DMS 273 (cell line): ENCODE data around the gene CWC27.

ENCODE experiments used
- DNase-seq: peaks from one replicate; lab custom pipeline; 2025; ENCODE audit not compliant: unreplicated experiment; lab: John Stamatoyannopoulos, UW

Gene CWC27

DNA sequence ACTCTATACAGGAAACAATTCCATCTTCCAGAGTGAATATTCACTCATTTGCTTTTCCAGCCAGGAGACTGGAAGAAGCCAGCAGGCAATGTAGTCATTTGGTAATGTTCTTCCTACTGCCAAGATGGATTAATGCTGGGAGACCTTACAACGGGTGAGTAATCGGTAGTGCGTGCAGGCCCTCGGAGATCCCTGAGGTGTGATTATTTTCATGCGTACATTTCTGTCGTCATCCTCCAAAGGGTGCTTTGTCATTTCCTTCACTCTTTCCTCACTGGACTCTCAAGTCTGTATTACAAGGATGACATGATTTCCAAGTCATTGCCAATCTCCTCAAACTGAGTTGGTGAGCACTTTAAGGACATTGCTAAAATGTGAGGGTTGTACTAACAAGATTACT, 263.5 kb downstream of the CWC27 start:
- DNase-seq, result no peak

DNA sequence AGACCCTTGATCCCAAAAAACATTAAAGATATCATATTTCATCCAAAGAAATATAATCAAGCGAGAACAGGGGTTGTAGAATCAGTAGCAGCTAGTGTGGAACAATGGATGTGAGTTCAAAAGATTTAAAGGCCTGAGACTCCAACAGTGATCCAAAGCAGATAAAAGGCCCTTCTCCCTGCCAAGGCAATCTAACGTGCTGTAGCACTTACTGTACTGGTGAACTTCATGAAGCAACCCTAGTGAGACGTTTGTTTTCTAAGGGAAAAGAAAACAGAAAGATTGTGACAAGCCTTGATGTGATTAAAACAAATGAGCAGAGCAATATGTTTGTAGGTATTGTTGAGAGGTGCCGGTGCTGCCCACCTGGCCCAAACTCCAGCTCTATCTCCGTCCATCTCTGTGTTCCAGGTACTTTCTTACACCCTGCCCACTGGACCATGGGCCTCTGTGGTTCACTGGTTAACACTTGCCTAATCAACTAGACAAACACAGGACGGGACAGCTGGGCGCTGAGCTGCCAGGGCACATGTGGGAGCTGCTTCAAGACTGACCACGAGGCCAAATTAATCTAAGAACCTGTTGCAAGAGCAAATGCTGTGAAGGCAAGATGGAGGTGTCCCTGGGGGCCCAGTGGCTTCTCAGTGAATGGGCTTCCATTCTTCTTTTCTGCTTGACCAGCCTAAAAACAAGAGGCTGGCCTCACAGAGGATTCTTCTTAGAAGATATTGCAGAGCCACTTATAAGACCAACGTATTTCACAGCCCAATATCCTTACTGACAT, 265.5 kb downstream of the CWC27 start:
- DNase-seq, result no peak

DNA sequence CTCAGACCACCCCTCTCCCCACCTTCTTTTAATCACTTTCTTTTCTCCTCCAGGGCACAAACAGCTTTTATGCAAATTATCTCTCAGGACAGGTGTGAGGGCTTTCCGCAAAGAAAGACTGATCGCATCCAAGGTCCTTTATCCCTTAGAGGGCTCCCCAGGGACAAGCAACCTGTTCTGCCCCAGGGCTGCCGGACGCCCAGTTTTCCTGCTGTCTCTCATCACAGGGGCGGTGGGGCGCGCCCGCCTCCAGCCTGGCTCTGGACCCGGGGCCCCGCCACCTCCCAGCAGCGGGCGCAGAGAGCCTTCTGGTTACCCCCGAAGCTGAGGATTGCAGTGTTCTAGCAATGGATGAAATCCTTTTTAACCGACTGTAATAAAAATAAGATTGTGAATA, 266.1 kb downstream of the CWC27 start:
- DNase-seq, result peak; percentile 35

DNA sequence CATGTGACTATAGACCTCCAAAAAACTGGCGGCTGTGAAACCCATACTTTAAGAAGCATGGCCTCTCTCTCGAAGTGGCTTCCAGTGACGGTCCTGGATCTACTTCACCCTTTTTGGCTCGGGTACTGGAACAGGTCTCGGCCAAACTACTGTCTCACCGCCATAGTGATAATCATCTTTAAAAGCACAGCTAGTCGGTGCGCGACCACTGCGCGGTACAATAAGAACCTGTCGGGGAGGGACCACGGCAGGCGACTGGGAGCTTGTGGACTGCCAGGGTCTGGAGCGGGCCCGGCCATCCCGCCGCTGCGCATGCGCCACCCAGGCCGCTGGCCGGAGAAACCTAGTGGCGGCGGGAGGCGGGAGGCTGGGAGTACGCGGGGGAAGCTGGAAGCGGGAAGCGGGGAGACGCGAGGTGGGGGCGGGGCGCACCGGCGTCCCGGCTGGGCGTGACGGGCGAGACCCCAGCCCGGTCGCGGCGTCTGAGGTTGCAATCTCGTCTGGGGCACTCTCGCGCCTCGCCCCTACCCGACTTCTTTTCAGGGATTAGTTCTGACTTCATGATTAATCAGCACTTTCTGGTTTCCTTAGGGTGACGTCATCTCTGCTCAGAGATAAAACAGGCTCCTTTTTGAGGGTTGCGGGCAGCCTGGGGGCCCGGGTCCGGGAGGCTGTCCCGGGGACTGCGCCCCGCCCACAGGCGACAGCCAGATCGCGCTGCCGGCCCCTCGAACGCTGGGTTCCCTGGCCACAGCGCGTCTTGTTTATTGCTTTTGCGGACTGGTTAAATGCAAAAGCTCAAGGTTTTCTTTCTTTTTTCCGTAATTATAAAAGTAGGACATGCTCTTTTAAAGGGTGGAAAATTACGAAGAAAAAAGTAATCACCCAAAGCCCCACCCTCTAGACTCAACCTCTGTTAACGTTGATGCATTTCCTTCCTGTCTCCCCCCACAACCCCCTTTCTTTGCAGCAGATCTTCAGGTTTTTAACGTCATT, 266.8 kb downstream of the CWC27 start:
- DNase-seq, result peak; percentile 91

DNA sequence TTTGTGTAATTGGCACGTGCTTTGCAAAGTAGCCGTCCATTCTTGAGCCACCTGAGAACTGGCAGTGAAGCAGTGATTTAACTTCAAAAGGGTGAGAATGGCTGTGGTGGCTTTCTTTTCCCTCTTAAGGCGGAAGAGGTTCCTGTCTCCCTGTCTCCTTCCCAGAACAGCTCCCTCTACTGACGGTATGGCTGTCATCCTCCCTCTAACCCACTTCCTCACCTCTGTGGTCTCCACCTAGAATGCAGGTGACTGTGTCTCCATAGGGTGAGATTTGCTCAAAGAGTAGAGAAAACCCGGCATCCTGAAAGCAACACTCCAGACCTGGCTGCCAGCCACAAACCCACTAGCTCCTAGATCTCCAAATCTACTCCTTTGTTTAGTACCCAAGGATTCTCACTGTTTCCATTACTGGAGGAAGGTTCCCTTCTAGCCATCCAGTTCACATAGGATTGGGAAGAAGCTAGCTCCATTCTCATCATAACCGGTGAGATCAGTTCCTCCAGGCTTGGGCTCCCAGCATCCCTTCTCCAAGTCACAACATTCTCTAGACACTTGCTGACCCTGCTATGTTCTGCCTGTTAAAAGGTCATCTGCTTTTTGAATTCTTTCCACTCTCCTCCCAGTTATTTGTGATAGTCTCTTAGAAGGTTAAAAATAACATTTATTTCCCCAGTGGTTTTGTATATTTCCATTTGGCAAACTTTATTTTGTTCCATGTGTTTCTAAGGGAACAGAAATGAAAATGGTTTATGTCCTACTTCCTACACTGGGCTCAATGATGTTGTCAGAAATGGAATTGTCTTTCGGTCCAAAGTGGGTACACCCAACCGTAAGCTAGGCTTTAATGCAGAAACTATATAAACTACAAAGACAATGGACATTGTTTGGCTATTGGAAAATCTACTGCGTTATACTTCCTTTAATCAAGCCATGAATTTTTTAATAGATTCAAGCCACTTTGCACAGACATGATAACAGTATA, 269.4 kb downstream of the CWC27 start:
- DNase-seq, result peak; percentile 64

DNA sequence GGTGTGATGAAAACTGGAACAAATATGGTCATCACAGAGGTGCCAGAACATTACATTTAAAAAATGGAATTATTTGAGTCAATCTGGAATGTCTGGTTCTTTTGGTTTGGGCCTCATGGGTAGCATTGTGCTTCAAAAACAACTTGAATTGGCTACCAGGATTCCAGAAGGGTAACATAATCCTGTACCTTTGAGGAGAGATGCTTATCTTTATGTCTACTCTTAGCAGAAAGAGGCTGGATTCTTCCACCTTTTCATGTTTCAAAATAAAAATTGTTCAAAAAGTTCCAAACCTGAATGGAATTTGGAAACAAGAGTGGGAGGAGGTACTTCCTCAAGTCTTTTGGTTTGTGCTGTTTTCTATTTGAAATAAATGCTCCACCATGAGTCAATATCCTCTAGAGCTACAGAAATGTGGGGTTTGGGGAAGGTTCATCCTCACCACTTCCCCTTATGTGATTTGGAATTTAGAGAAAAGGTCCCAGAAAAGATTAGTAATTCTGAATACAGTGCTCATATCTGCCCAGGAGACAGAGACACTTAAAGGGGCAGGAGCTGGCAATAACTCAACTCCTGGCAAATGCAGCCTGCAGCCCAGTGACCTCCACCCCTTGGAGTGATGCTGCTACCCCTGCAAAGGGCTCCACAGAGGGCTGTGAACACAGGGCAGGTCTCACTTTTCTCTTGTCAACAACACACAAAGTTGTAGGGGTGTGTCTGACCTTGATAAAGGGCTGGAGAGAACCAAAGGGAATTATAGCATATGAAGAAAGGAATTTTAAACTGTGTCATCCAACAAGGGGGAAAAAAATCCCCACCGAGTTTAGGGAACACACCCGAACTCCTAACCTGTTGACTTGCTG, 272.8 kb downstream of the CWC27 start:
- no peak for DNase-seq

DNA sequence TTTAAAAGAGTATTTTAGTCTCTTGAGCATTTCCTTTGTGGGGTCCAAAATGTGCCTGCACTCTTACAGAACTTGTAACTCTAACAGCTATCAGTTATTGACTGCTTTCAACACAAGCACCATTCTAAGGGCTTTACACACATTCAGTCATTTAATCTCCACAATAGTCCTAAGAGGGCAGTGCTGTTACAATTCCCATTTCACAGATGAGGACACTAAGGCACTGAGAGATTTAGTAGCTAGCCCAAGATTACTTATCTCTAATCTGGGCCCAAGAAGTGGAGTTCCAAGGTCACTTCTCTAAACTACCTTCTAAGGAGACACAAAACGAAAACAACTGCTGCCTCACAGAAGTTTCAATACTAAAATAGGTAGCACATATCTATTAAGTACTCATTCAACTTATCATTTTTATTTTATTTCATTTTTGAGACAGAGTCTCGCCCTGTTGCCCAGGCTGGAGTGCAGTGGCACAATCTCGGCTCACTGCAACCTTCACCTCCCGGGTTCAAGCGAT, 275.2 kb downstream of the CWC27 start:
- no peak for DNase-seq

DNA sequence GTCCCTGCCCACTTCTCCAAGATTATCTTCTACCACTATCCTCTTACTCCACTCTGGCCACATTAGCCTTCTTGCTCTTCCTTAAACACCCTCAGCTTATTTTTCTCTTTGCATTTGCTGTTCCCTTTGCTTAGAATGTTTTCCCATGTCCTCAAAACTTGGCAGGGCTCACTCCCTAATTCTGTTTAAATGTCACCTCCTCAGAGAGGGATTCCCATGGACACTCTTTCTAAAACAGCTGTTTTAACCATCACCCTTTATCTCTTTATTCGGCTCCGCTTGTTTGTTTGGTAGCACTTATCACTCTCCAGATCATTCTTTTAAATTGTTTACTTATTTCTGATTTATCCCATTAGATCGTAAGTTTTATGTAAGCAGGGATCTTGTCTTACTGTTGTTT, 278.5 kb downstream of the CWC27 start:
- no peak for DNase-seq

DNA sequence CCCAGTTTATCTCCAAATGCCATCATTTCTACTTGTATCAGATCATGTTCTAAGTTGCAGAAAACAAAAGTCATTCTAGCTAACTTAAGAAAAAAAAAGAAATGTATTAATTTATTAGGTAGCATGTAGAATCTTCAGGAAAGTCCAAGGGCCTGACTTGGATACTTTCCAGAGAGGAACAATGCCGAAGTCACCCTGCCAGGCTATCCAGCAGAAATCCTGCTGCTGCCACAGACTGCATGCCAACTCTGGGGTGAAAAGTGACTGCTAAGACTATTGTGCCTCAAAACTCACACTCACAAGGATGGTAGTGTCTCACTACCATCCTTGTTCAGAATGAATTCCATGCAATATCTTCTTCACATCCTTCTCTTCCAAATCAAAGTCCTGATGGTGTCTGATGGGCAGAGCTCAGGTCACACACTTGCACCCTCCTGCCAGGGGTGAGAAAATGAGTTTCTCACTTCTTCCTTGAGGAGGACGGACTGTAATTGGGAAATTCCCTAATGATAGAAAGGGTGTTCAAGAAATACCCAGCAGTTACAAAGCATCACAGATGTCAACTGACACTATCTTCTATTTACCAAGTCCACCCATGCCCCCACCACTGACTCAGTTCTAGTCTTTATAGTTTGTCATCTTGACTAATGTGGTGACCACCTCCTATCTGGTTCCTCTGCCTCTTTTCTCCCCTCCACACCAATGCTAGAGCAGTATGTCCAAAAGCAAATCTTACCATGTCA, 279.4 kb downstream of the CWC27 start:
- no peak for DNase-seq

DNA sequence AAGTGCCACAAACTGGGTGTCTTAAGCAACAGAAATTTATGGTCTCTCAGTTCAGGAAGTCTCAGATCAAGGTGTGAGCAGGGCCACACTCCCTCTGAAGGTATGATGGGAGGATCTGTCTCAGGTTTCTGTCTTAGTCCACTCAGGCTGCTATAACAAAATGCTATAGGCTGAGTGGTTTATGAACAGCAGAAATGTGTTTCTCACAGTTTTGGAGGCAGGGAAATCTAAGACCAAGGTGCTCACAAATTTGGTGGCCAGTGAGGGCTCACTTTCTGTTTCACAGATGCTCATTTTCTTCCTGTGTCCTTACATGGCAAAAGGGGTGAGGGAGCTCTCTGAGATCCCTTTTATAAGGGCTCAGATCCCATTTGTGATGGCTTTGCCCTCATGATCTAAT, 281.4 kb downstream of the CWC27 start:
- no peak for DNase-seq

DNA sequence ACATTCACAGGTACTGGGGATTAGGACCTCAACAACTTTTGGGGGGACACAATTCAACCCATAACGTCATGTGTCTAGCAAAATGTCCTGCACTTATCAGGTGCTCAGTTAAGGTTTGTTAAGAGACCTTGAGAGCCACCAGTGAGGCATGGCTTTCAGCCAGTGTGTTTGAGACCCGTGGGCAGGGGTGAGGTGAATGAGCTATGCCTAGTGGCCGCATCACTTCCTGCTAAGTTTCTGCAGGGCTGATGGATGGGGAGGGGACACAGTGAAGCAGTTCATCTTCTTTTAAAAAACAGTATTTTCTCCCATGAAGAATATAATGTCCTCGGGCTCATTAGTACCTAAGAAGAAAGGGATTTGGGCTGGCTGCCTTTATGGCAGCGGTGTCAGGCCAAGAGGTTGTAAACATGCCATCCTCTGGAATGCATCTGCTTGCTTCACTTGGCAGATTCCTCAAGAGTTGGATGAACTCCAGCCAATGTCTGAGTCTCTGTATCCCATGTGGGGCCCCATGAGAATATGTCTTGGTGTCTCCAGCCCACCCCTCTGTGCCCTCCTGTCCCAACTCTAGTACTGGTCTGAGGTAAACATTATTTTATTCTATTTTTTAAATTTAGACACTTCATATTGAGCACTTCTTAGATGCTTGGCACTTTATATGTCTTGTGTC, 282.2 kb downstream of the CWC27 start:
- peak; percentile 10 for DNase-seq

DNA sequence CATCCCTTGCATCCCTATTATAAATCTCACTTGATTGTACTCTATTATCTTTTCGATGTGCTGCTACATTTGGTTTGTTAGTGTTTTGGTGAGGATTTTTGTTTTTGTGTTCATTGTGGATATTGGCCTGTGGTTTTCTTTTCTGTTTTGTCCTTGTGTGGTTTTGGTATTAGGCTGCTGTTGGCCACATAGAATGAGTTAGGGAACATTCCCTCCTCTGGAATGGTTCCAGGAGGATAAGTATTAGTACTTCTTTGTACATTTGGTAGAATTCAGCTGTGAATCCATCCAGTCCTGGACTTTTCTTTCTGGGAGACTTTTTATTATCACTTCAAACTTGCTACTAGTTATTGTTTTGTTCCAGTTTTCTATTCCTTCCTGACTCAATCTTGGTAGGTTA, 287.2 kb downstream of the CWC27 start:
- no peak for DNase-seq

DNA sequence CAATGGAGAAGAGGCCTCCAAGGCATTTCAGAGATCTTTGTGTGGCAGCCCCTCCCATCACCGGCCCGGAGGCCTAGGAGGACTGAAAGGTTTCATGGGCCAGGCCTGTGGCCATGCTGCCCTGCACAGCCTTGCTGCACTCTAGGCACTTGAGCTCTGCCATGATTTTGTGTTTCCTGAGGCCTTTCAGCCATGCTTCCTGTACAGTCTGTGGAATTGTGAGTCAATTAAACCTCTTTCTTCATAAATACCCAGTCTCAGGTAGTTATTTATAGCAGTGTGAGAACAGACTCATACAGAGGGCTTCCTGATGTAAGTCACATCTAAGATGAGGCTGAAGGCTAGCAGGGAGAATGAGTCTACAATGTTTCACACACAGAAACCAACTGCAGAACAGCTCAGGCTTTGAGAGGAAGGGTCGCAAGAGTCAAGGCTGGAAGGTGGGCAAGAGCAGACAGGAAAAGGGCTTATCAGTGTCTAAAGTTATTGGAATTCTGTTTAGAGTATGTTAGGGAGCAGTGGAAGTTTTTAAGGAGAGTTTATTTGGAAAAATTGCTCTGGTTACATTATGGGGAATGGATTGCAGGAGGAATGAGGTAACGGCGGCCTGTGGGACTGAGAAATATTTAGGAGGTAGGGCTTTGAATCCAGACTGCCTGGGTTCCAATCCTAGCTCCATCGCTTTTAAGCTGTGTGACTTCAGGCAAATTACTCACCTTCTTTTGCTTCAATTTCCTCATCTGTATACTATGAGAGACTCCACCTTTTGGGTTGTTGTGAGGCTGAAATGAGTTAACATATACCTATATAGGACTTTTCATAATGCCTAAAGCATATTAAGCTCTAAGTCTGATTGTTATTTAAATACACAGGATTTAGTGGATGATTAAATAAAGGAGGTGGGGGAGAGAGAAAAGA, 291.2 kb downstream of the CWC27 start:
- DNase-seq, result no peak

DNA sequence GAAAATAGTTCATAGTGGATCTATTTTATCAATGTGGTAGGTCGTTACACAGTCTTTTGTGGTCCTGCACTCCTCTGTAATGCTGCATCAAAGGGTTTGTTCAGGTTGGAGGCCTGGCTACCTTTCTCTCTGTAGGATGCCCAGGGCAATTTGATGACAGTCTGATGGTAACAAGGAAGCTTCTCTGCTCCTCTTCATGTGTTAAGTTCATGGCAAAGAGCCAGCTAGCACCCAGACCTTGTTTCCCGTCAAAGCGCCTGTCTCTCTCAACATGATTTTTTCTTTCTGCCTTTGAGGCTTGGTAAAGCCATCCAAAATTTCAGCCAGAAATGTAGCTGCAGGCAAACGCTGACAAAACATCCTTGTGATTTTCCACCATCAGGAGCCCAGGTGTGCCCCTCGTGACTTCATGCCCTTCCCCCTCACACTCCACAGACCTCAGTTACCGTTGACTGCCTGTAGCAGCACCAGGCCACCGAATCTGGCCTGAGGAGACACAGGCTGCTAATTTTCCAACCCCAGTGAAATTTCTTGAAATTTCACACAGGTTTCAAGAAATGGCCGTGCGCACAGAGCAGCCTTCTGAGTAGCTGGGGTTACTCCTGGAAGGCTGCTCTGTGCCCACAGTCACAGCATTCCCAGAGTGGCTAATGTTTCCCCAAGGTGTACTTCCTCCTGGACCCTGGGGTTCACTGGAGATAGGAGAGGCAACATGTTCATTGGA, 292.7 kb downstream of the CWC27 start:
- no peak for DNase-seq

DNA sequence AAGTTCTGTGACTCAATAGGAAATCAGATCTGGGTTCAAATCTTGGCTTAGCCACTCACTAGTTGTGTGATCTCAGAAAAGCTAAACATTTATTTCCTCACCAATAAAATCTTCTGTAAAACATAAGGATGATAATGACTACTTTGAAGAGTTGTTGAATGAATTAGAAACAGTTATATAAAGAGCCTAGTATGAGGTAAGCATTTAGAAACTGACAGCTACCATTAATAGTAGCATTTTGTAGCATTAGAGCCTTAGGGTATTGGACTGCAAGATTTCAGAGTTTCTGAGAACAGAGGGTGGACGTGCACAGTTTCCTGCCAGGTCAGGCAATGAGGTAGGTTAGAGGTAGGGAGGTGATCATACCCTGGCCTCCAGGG, 293.2 kb downstream of the CWC27 start:
- DNase-seq, result no peak

DNA sequence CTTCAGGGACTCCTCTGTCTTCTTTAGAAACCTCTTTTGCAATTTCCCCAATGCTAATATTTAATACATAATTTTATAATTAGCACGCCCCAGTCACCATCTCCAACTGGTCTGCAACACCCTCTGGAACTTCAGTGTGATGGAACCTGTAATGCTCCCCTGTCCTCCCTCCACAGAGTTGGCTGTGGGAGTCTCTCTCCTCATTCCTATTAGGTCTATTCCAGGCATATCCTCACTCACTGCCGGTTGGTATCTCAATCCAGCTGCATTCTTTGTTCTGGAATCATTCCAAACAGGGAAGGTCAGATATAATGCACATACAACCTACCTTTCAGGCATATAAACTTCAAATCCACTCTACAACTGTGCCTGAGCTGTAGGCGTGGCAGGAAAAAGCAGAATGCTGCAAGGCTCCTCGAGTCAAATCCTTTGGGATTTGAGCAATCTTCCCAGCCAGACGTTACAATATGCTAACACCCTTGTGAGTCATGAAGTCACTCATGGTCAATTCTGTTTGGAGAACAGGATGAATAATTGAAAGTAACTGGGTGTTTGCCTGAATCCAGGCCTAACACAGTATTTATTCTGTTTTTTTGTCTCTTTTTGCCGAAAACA, 293.8 kb downstream of the CWC27 start:
- DNase-seq, result peak; percentile 77
